ENCODE measurements around the gene HBE1.
"Not testable (repeated sequence)": the region's sequence is repeated elsewhere in the genome, so short reads cannot be mapped to it uniquely, and the experiment has no call there.

The HBE1 gene

DNA sequence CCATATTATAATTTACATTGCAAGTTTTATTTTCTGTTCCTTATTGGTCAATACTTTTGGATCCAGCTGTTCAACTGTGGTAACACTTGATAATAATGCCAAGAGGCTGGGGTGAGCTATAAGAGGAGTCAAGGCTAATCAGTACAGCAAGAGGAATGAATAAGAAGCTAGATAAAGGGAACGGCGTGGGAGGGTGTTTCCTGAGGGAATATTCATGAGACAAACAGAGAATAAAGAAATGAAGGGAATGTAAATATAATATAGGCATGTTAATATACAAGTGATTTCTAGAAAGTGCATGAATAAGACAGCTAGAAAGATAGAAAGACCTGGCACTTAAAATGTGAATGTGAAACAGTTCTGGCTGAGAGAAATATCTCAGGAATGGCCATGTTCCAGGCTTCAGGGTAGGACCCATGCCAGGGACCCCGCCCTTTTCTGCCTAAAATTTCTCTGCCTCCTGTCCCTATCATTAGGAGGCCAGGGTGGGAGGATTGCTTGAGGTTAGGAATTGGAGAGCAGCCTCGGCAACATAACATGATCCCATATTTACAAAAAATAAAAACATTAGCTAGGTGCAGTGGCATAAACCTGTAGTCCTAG is 28.1 kb upstream of the HBE1 start:
- Histone ChIP-seq H3K4me2 (no peak overlapping the region), H3K27ac (no peak overlapping the region), H3K36me3 (no peaks in the 10 kb centered on the region), H3K27me3 (no peaks in the 10 kb centered on the region), H3K9ac (no peak overlapping the region), H3K9me3 (replicated peaks in 1 of 11) (peaks cover 0 to 9% (median 3%) of the 10 kb centered on the region in 11 experiments; a peak in 6 of 22 replicates), H3K4me3 (no peak overlapping the region), H4K20me1 (no peaks in the 10 kb centered on the region), H3K4me1 (no peaks in the 10 kb centered on the region)
- TF ChIP-seq Cebpa-rat (IDR thresholded peaks at IDR 0.05), result no peak

DNA sequence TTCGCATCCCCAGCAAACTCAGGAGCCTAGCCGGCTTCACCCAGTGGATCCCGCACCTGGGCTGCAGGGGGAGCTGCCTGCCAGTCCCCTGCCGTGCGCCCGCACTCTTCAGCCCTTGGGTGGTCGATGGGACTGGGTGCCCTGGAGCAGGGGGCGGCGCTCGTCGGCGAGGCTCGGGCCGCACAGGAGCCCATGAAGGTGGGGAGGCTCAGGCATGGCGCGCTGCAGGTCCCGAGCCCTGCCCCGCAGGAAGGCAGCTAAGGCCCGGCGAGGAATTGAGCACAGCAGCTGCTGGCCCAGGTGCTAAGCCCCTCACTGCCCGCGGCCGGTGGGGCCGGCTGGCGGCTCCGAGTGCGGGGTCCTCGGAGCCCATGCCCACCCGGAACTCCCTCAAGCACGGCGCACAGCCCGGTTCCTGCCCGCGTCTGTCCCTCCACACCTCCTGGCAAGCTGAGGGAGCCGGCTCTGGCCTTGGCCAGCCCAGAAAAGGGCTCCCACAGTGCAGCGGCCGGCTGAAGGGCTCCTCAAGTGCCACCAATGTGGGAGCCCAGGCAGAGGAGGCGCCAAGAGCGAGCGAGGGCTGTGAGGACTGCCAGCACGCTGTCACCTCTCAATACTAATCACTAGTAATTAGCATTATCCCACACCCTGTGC is 24.7 kb upstream of the HBE1 start:
- not testable (repeated sequence) for H3K4me3 ChIP-seq; H3K4me2 ChIP-seq; H3K9me3 ChIP-seq (replicated peaks in 1 of 11); H4K20me1 ChIP-seq; H3K9ac ChIP-seq; H3K36me3 ChIP-seq; H3K27ac ChIP-seq; H3K27me3 ChIP-seq; H3K4me1 ChIP-seq

DNA sequence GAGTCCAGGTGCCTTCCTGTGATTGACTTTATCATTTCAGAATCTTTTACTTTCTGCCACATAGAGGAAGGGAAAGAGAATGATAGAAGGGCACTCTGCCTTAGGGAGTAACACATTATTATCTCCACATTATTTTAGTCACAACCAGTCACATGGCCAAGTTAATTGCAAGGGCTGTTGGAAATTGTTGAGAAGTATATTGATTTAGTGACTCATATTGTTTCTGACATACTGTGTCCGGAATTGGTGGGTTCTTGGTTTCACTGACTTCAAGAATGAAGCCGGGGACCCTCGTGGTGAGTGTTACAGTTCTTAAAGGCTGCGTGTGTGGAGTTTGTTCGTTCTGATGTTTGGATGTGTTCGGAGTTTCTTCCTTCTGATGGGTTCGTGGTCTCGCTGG is 23.3 kb upstream of the HBE1 start:
- H4K20me1 ChIP-seq, result no peaks in the 10 kb centered on the region
- TF ChIP-seq Cebpa-rat (IDR thresholded peaks at IDR 0.05), result no peak
- H3K4me3 ChIP-seq, result no peak overlapping the region
- H3K9me3 ChIP-seq (replicated peaks in 1 of 11), result peaks cover 0 to 9% (median 3%) of the 10 kb centered on the region in 11 experiments; a peak in 6 of 22 replicates
- no peaks in the 10 kb centered on the region for H3K27me3 ChIP-seq
- H3K27ac ChIP-seq, result no peak overlapping the region
- no peak overlapping the region for H3K9ac ChIP-seq
- no peak overlapping the region for H3K4me2 ChIP-seq
- H3K36me3 ChIP-seq, result no peaks in the 10 kb centered on the region
- peaks cover 0 to 5% (median 0%) of the 10 kb centered on the region in 10 experiments; a peak in 2 of 20 replicates for H3K4me1 ChIP-seq

DNA sequence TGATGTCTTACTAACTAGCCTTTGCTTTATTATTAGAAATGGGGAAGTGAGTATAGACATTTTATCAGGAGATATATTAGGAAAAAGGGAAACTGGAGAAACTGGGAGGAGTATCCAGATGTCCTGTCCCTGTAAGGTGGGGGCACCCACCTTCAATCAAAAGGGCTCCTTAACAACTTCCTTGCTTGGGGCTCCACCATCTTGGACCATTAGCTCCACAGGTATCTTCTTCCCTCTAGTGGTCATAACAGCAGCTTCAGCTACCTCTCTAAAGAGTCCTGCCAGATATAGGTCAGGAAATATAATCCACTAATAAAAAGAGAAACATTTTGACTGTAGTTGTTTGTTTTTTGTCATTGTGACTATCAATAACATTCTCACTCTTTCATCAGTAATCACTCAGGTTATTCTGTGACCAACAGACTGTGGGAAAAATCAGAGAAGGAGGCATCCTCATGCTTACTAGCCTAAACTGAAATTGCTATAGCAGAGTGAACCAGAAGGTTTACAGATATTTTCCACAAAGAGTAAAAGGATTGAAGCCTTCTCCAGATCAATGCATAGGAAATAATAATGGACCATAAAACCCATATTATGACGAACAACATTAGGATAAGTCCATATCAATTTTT is 21.6 kb upstream of the HBE1 start:
- Histone ChIP-seq H3K36me3 (no peaks in the 10 kb centered on the region), H3K27me3 (no peaks in the 10 kb centered on the region), H3K27ac (no peak overlapping the region), H3K4me3 (no peak overlapping the region), H3K9me3 (replicated peaks in 1 of 11) (peaks cover 0 to 9% (median 3%) of the 10 kb centered on the region in 11 experiments; a peak in 6 of 22 replicates), H3K9ac (no peak overlapping the region), H3K4me1 (peaks cover 0 to 5% (median 0%) of the 10 kb centered on the region in 10 experiments; a peak in 2 of 20 replicates), H3K4me2 (no peak overlapping the region), H4K20me1 (no peaks in the 10 kb centered on the region)
- TF ChIP-seq Cebpa-rat (IDR thresholded peaks at IDR 0.05), result no peak

DNA sequence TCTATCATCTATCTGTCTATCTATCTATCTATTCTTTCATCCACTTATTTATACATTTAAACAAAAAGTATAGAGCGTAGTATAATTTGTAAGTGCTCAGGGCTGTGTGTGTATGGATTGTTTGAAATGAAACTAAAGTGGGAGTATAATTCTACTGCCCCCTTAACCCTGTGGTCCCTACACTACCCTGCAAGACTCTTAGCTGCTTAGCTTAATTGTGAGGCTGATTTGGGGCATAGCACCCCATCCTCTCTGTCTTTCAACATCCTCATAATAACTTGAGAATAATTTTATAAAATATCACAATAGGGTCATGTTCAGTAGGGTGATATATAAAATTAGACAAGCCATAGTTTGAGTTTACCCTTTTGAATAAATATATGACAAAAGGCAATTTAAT is 20.4 kb upstream of the HBE1 start:
- Histone ChIP-seq H3K9ac (no peak overlapping the region), H3K27ac (no peak overlapping the region), H3K9me3 (replicated peaks in 1 of 11) (peaks cover 0 to 9% (median 3%) of the 10 kb centered on the region in 11 experiments; a peak in 6 of 22 replicates), H3K36me3 (no peaks in the 10 kb centered on the region), H3K4me2 (no peak overlapping the region), H3K4me3 (no peak overlapping the region), H3K27me3 (no peaks in the 10 kb centered on the region), H3K4me1 (peaks cover 0 to 5% (median 0%) of the 10 kb centered on the region in 10 experiments; a peak in 2 of 20 replicates), H4K20me1 (no peaks in the 10 kb centered on the region)
- no peak for TF ChIP-seq Cebpa-rat (IDR thresholded peaks at IDR 0.05)

DNA sequence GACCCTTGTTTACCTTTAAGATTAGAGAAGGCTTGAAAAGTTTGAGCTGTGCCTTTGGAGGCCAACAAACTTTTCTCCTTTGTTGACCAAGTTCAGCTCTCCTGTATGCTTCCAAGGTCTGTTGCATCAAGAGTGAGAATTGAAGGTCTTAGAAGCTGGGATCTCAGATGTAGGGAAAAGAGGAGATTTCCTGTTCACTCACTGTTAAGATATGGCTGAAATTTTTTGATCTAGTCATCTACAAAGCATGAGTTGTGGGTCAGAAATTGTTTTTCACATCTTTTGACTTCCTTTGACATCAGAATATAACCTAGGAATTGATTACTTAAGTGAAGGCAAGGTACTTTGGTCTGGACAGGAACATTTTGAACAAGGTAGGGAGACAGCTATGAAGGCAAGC is 20.0 kb upstream of the HBE1 start:
- Histone ChIP-seq H4K20me1 (no peaks in the 10 kb centered on the region), H3K9me3 (replicated peaks in 1 of 11) (peaks cover 0 to 8% (median 3%) of the 10 kb centered on the region in 11 experiments; a peak in 6 of 22 replicates), H3K36me3 (no peaks in the 10 kb centered on the region), H3K27ac (no peak overlapping the region), H3K9ac (no peak overlapping the region), H3K4me3 (no peak overlapping the region), H3K4me2 (no peak overlapping the region), H3K27me3 (no peaks in the 10 kb centered on the region), H3K4me1 (peaks cover 0 to 5% (median 0%) of the 10 kb centered on the region in 10 experiments; a peak in 2 of 20 replicates)
- TF ChIP-seq Cebpa-rat (IDR thresholded peaks at IDR 0.05), result no peak

DNA sequence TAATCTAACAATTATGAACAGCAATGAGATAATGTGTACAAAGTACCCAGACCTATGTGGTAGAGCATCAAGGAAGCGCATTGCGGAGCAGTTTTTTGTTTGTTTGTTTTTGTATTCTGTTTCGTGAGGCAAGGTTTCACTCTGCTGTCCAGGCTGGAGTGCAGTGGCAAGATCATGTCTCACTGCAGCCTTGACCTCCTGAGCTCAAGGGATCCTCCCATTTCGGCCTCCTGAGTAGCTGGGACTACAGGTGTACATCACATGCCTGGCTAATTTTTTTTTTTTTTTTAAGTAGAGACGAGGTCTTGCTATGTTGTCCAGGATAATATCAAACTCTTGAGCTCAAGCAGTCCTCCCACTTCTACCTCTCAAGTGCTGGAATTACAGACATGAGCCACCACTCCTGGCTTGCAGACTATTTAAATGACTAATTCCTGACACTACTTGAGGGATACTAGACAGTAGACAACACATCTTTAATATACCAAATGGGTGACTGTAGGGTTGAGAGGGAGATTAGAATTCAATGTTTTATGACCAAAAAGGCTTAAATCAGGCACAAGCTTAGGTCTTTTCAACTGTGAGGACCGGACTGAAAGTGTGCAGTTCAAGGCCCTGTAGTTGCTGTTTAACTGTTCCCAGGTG is 19.3 kb upstream of the HBE1 start:
- Histone ChIP-seq H4K20me1 (no peaks in the 10 kb centered on the region), H3K4me3 (no peak overlapping the region), H3K9me3 (replicated peaks in 1 of 11) (peaks cover 0 to under 1% (median 0%) of the 10 kb centered on the region in 11 experiments; a peak in 2 of 22 replicates), H3K9ac (no peak overlapping the region), H3K27me3 (no peaks in the 10 kb centered on the region), H3K36me3 (no peaks in the 10 kb centered on the region), H3K4me1 (peaks cover 0 to 5% (median 0%) of the 10 kb centered on the region in 10 experiments; a peak in 2 of 20 replicates), H3K27ac (no peak overlapping the region), H3K4me2 (no peak overlapping the region)
- TF ChIP-seq Cebpa-rat (IDR thresholded peaks at IDR 0.05), result no peak

DNA sequence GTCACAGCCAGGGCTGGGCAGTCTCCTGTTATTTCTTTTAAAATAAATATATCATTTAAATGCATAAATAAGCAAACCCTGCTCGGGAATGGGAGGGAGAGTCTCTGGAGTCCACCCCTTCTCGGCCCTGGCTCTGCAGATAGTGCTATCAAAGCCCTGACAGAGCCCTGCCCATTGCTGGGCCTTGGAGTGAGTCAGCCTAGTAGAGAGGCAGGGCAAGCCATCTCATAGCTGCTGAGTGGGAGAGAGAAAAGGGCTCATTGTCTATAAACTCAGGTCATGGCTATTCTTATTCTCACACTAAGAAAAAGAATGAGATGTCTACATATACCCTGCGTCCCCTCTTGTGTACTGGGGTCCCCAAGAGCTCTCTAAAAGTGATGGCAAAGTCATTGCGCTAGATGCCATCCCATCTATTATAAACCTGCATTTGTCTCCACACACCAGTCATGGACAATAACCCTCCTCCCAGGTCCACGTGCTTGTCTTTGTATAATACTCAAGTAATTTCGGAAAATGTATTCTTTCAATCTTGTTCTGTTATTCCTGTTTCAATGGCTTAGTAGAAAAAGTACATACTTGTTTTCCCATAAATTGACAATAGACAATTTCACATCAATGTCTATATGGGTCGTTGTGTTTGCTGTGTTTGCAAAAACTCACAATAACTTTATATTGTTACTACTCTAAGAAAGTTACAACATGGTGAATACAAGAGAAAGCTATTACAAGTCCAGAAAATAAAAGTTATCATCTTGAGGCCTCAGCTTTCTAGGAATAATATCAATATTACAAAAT is 18.6 kb upstream of the HBE1 start:
- no peaks in the 10 kb centered on the region for H3K9me3 ChIP-seq (replicated peaks in 1 of 11)
- TF ChIP-seq Cebpa-rat (IDR thresholded peaks at IDR 0.05), result no peak

More for the DNA sequence above, 18.6 kb upstream of the HBE1 start:
- H4K20me1 ChIP-seq, result no peaks in the 10 kb centered on the region
- H3K9ac ChIP-seq, result no peak overlapping the region
- no peak overlapping the region for H3K27ac ChIP-seq
- no peaks in the 10 kb centered on the region for H3K27me3 ChIP-seq
- no peak overlapping the region for H3K4me2 ChIP-seq
- no peaks in the 10 kb centered on the region for H3K36me3 ChIP-seq
- H3K4me1 ChIP-seq, result peaks cover 0 to 5% (median 0%) of the 10 kb centered on the region in 10 experiments; a peak in 2 of 20 replicates
- H3K4me3 ChIP-seq, result no peak overlapping the region

All from BLaER1 treated with 17β-estradiol and CSF1 and Interleukin-3, amounts not matched to agents 10 nM and 100 nM (cell line).